SU-DHL-6 (cell line): ENCODE data around the gene DTWD1.

Source experiments
- H2AFZ ChIP-seq: fragments of 200-600 bp; sonication (generic); 2 replicates; pipeline ENCODE4 v1.6.1; 2014; ENCODE audit warnings: low read depth, mild to moderate bottlenecking, moderate library complexity, mixed read lengths, antibody characterized with exemption, low read length; ENCODE audit not compliant: severe bottlenecking
- H3F3A ChIP-seq: fragments of 200-600 bp; shearing (Covaris generic); 2 replicates; pipeline ENCODE4 v1.6.0; 2016; ENCODE audit warnings: antibody characterized with exemption, mild to moderate bottlenecking; ENCODE audit not compliant: insufficient read depth
- H3K27ac ChIP-seq: fragments of 200-600 bp; sonication (generic); 2 replicates; pipeline ENCODE4 v1.5.1; 2016; ENCODE audit warnings: low read depth, mild to moderate bottlenecking, low read length, moderate library complexity, mixed read lengths
- H3K27me3 ChIP-seq: fragments of 200-600 bp; sonication (generic), shearing (Covaris generic); 2 replicates; pipeline ENCODE4 v1.6.0; 2014; ENCODE audit warnings: mild to moderate bottlenecking, low read length
- H3K36me3 ChIP-seq: fragments of 200-600 bp; sonication (generic); 2 replicates; pipeline ENCODE4 v1.6.1; 2014; ENCODE audit warnings: mild to moderate bottlenecking, low read length, mixed read lengths
- H3K4me2 ChIP-seq: fragments of 300-600, 200-600 bp; shearing (Covaris generic), sonication (generic); 2 replicates; pipeline ENCODE4 v1.6.0; 2014; ENCODE audit warnings: low read length, low read depth, mild to moderate bottlenecking; ENCODE audit not compliant: poor library complexity, severe bottlenecking
- H3K4me3 ChIP-seq: fragments of 200-600 bp; sonication (generic); 2 replicates; pipeline ENCODE4 v1.5.1; 2014; ENCODE audit warnings: antibody characterized with exemption, low read length, mild to moderate bottlenecking, mixed read lengths; ENCODE audit not compliant: insufficient read depth, poor library complexity, severe bottlenecking
- H3K79me2 ChIP-seq: fragments of 200-600 bp; sonication (generic); 2 replicates; pipeline ENCODE4 v1.6.1; 2014; ENCODE audit warnings: mild to moderate bottlenecking, low read length, moderate library complexity; ENCODE audit not compliant: insufficient read depth
- H3K9ac ChIP-seq: fragments of 200-600 bp; sonication (generic); 2 replicates; pipeline ENCODE4 v1.7.0; 2014; ENCODE audit warnings: mild to moderate bottlenecking, low read length
- H3K9me2 ChIP-seq: fragments of 200-600 bp; sonication (generic); replicated peaks from 2 replicates; pipeline ENCODE4 v1.6.1; 2014; ENCODE audit warnings: low read length; ENCODE audit not compliant: insufficient read depth
- H3K9me3 ChIP-seq: fragments of 200-600 bp; sonication (generic); 2 replicates; pipeline ENCODE4 v1.6.1; 2014; ENCODE audit warnings: low read length, mixed read lengths; ENCODE audit not compliant: insufficient read depth
- H4K20me1 ChIP-seq: fragments of 200-600 bp; sonication (generic); 2 replicates; pipeline ENCODE4 v1.6.1; 2014; ENCODE audit warnings: low read depth, mild to moderate bottlenecking, antibody characterized with exemption, low read length, moderate library complexity, mixed read lengths
- CTCF ChIP-seq: fragments of 200-600 bp; sonication (generic); IDR thresholded peaks from one replicate; pipeline ENCODE4 v1.5.1; 2017; ENCODE audit warnings: antibody characterized with exemption, mild to moderate bottlenecking, low read length, moderate library complexity; ENCODE audit not compliant: insufficient read depth, poor library complexity, severe bottlenecking
- EZH2phosphoT487 ChIP-seq: fragments of 200-600 bp; sonication (generic), shearing (Covaris generic); conservative IDR thresholded peaks from 2 replicates; pipeline ENCODE4 v1.6.1; 2018; ENCODE audit warnings: mild to moderate bottlenecking, antibody characterized with exemption, low read length, moderate library complexity, mixed read lengths

Gene DTWD1

GRCh38 chr15:49604625-49605409 is 16.0 kb upstream of the DTWD1 start:
- H3K4me2 ChIP-seq = no peak overlapping the region
- no peak overlapping the region for H3K9ac ChIP-seq
- H2AFZ ChIP-seq = no peak overlapping the region
- no peak for TF ChIP-seq CTCF
- TF ChIP-seq EZH2phosphoT487 = no peak
- no peak overlapping the region for H3K4me3 ChIP-seq
- no peaks in the 10 kb centered on the region for H3F3A ChIP-seq
- H3K36me3 ChIP-seq = no peaks in the 10 kb centered on the region
- H3K79me2 ChIP-seq = no peaks in the 10 kb centered on the region
- no peaks in the 10 kb centered on the region for H3K27me3 ChIP-seq
- no peaks in the 10 kb centered on the region for H3K9me3 ChIP-seq
- no peak overlapping the region for H3K27ac ChIP-seq
- H3K9me2 ChIP-seq = no peaks in the 10 kb centered on the region
- no peaks in the 10 kb centered on the region for H4K20me1 ChIP-seq

GRCh38 chr15:49605588-49605987 is 15.3 kb upstream of the DTWD1 start:
- H3F3A ChIP-seq = no peaks in the 10 kb centered on the region
- H3K27me3 ChIP-seq = no peaks in the 10 kb centered on the region
- no peaks in the 10 kb centered on the region for H3K36me3 ChIP-seq
- H4K20me1 ChIP-seq = no peaks in the 10 kb centered on the region
- H3K4me3 ChIP-seq = no peak overlapping the region
- no peak overlapping the region for H2AFZ ChIP-seq
- H3K27ac ChIP-seq = no peak overlapping the region
- H3K4me2 ChIP-seq = no peak overlapping the region
- TF ChIP-seq CTCF (no peak), EZH2phosphoT487 (no peak)
- H3K79me2 ChIP-seq = no peaks in the 10 kb centered on the region
- H3K9ac ChIP-seq = no peak overlapping the region
- H3K9me3 ChIP-seq = no peaks in the 10 kb centered on the region
- no peaks in the 10 kb centered on the region for H3K9me2 ChIP-seq

GRCh38 chr15:49606594-49606993 is 14.3 kb upstream of the DTWD1 start:
- H3K79me2 ChIP-seq = no peaks in the 10 kb centered on the region
- no peaks in the 10 kb centered on the region for H3F3A ChIP-seq
- no peaks in the 10 kb centered on the region for H3K36me3 ChIP-seq
- no peak overlapping the region for H3K9ac ChIP-seq
- no peak overlapping the region for H3K4me3 ChIP-seq
- H3K9me2 ChIP-seq = no peaks in the 10 kb centered on the region
- H3K9me3 ChIP-seq = no peaks in the 10 kb centered on the region
- H2AFZ ChIP-seq = no peak overlapping the region
- TF ChIP-seq CTCF (no peak), EZH2phosphoT487 (no peak)
- H3K27me3 ChIP-seq = no peaks in the 10 kb centered on the region
- no peak overlapping the region for H3K4me2 ChIP-seq
- no peak overlapping the region for H3K27ac ChIP-seq
- no peaks in the 10 kb centered on the region for H4K20me1 ChIP-seq
